Measurements from ENCODE around the gene CFAP92.
A peak's percentile ranks its signal among the peaks of the same experiment; 100 is the strongest.
"Not testable (repeated sequence)": the region's sequence is repeated elsewhere in the genome, so short reads cannot be mapped to it uniquely, and the experiment has no call there.

CFAP92 gene

GRCh38 chr3:128880455-128880854 lies 113.4 kb downstream of the CFAP92 start:
- not testable (repeated sequence) for DNase-seq

GRCh38 chr3:128879991-128880390 lies 113.9 kb downstream of the CFAP92 start:
- no peak for DNase-seq

GRCh38 chr3:128879125-128879969 lies 114.5 kb downstream of the CFAP92 start, which contains the start of gene ACAD9:
Gene ACAD9, plus strand, starts transcription at chr3:128879620. Its CDS starts 72 bp downstream, at chr3:128879692.
- peak; percentile 96 for DNase-seq

- DNase-seq, result no peak
These were observed 115.2 kb downstream of the CFAP92 start for GRCh38 chr3:128878556-128879124.

- DNase-seq, result no peak
These were observed 115.8 kb downstream of the CFAP92 start for GRCh38 chr3:128878011-128878457.

GRCh38 chr3:128875556-128876120 lies 118.2 kb downstream of the CFAP92 start:
- DNase-seq, result peak; percentile 52

GRCh38 chr3:128874481-128875180 lies 119.2 kb downstream of the CFAP92 start:
- no peak for DNase-seq

- no peak for DNase-seq
These were observed 120.4 kb downstream of the CFAP92 start for GRCh38 chr3:128873244-128874022.

- no peak for DNase-seq
These were observed 121.1 kb downstream of the CFAP92 start for GRCh38 chr3:128872744-128873143.

- DNase-seq, result no peak
These were observed 121.6 kb downstream of the CFAP92 start for GRCh38 chr3:128872282-128872681.

- DNase-seq, result no peak
These were observed 123.5 kb downstream of the CFAP92 start for GRCh38 chr3:128870347-128870746.

- DNase-seq, result no peak
These were observed 126.4 kb downstream of the CFAP92 start for GRCh38 chr3:128867200-128868125.

- DNase-seq, result not testable (repeated sequence)
These were observed 128.7 kb downstream of the CFAP92 start for GRCh38 chr3:128864849-128865804.

- no peak for DNase-seq
These were observed 129.5 kb downstream of the CFAP92 start for GRCh38 chr3:128864351-128864811.

- DNase-seq, result no peak
These were observed 130.3 kb downstream of the CFAP92 start for GRCh38 chr3:128863560-128863959.

- DNase-seq, result no peak
These were observed 132.4 kb downstream of the CFAP92 start for GRCh38 chr3:128861491-128861890.
